H1 (cell line): ENCODE results near the gene TLE2. TPM values are rescaled to one million over a fixed set of nuclear protein-coding genes. Genes with fewer than 3 reads are reported as not detected.

Source experiments
- CTCF ChIA-PET: fragments of 300-600 bp; sonication (Branson Sonifier 250); formaldehyde crosslinking; loops from one replicate; lab custom pipeline; 2021; ENCODE audit not compliant: partially characterized antibody; lab: Charles Lee
- POLR2A ChIA-PET: fragments of 300-600 bp; sonication (Branson Sonifier 250); formaldehyde crosslinking; loops from one replicate; lab custom pipeline; 2021; ENCODE audit warnings: inconsistent platforms; ENCODE audit not compliant: partially characterized antibody; lab: Charles Lee
- DNase-seq, 2 experiments: peaks; one replicate each; pipeline versions ENCODE4 v3.0.0 to v3.0.0-alpha.2; 2010 to 2022; ENCODE audit warnings: low spot score in 2 of 2, low read depth in 1 of 2, mixed read lengths in 1 of 2
- FAIRE-seq: peaks from 2 replicates; lab custom pipeline; 2011; peaks lifted over from hg19 to GRCh38; lab: Jason Lieb, UNC
- H2AFZ ChIP-seq: 2 replicates; pipeline ENCODE4 v1.8.1; 2012; ENCODE audit warnings: low read length, inconsistent platforms
- H2AK5ac ChIP-seq: 2 replicates; pipeline ENCODE4 v1.6.1; 2013; ENCODE audit warnings: low read depth, low read length
- H2BK120ac ChIP-seq: replicated peaks from 2 replicates; pipeline ENCODE3; 2013; ENCODE audit warnings: low read depth, low read length, inconsistent platforms
- H2BK12ac ChIP-seq: 2 replicates; pipeline ENCODE4 v1.6.1; 2013; ENCODE audit warnings: low read depth, low read length
- H2BK15ac ChIP-seq: 2 replicates; pipeline ENCODE4 v1.6.1; 2013; ENCODE audit warnings: low read length
- H2BK20ac ChIP-seq: 2 replicates; pipeline ENCODE4 v1.6.1; 2013; ENCODE audit warnings: low read length
- H2BK5ac ChIP-seq: 2 replicates; pipeline ENCODE4 v1.6.1; 2013; ENCODE audit warnings: low read depth, low read length
- H3K14ac ChIP-seq: 2 replicates; pipeline ENCODE4 v1.6.1; 2013; ENCODE audit warnings: inconsistent platforms; ENCODE audit not compliant: insufficient read length
- H3K18ac ChIP-seq: 2 replicates; pipeline ENCODE4 v1.6.1; 2013; ENCODE audit warnings: low read length; ENCODE audit errors: extremely low read depth
- H3K23ac ChIP-seq: 2 replicates; pipeline ENCODE4 v1.6.1; 2013; ENCODE audit warnings: inconsistent platforms; ENCODE audit not compliant: insufficient read length
- H3K23me2 ChIP-seq: 2 replicates; pipeline ENCODE4 v1.6.1; 2013; ENCODE audit warnings: low read depth, low read length
- H3K27ac ChIP-seq: 2 replicates; pipeline ENCODE4 v1.6.1; 2011; ENCODE audit warnings: low read depth, low read length, inconsistent platforms
- H3K27me3 ChIP-seq, 4 experiments: replicated peaks in 1 of 4; 1 replicate in 1 of 4; 2 replicates in 3 of 4; pipeline versions ENCODE4 v1.6.1 to v1.8.1; 2011 to 2013; ENCODE audit warnings: low read length in 3 of 4, mild to moderate bottlenecking in 3 of 4, inconsistent platforms in 2 of 4, mixed read lengths in 2 of 4, moderate library complexity in 1 of 4; ENCODE audit not compliant: control insufficient read depth in 3 of 4, insufficient read depth in 3 of 4; ENCODE audit errors: extremely low read depth in 1 of 4
- H3K36me3 ChIP-seq, 4 experiments: 2 replicates each; pipeline versions ENCODE4 v1.6.1 to v1.8.1; 2011 to 2013; ENCODE audit warnings: mild to moderate bottlenecking in 4 of 4, low read length in 3 of 4, moderate library complexity in 2 of 4, control low read depth in 1 of 4, inconsistent platforms in 1 of 4; ENCODE audit not compliant: insufficient read depth in 4 of 4, control insufficient read depth in 2 of 4
- H3K4ac ChIP-seq: replicated peaks from 2 replicates; pipeline ENCODE3; 2013; ENCODE audit warnings: low read length, low read depth, mixed read lengths, inconsistent platforms; ENCODE audit not compliant: insufficient read length
- H3K4me1 ChIP-seq, 4 experiments: replicated peaks in 1 of 4; 1 replicate in 1 of 4; 2 replicates in 3 of 4; pipeline versions ENCODE4 v1.6.1 to v1.8.1; 2011 to 2013; ENCODE audit warnings: low read length in 3 of 4, inconsistent platforms in 2 of 4, mixed read lengths in 1 of 4; ENCODE audit not compliant: insufficient read depth in 4 of 4, control insufficient read depth in 3 of 4
- H3K4me2 ChIP-seq, 2 experiments: 2 replicates each; pipeline versions ENCODE4 v1.6.1 to v1.8.1; 2011 to 2013; ENCODE audit warnings: low read depth in 2 of 2, low read length in 2 of 2, control low read depth in 1 of 2, inconsistent platforms in 1 of 2, mild to moderate bottlenecking in 1 of 2; ENCODE audit not compliant: insufficient read depth in 1 of 2
- H3K4me3 ChIP-seq, 4 experiments: fragments of 200-600, 300-600 bp in 1 of 4; sonication (generic), shearing (Covaris generic), sonication (Bioruptor Twin) in 1 of 4; 2 replicates each; pipeline versions ENCODE4 v1.5.1 to v1.8.1; 2011 to 2016; ENCODE audit warnings: low read length in 4 of 4, low read depth in 3 of 4, control low read depth in 2 of 4, inconsistent platforms in 2 of 4, mild to moderate bottlenecking in 2 of 4, mixed read lengths in 1 of 4, moderate library complexity in 1 of 4; ENCODE audit not compliant: insufficient read depth in 2 of 4; ENCODE audit errors: extremely low read depth in 1 of 4
- H3K56ac ChIP-seq: replicated peaks from 2 replicates; pipeline ENCODE3; 2013; ENCODE audit warnings: low read depth, mild to moderate bottlenecking, mixed read lengths, low read length, inconsistent platforms; ENCODE audit not compliant: insufficient read length
- H3K79me1 ChIP-seq: 2 replicates; pipeline ENCODE4 v1.6.1; 2013; ENCODE audit warnings: low read depth, low read length, control low read depth
- H3K79me2 ChIP-seq, 2 experiments: 2 replicates each; pipeline versions ENCODE4 v1.6.1 to v1.8.1; 2012 to 2013; ENCODE audit warnings: low read length in 2 of 2, mild to moderate bottlenecking in 2 of 2, inconsistent platforms in 1 of 2; ENCODE audit not compliant: insufficient read depth in 2 of 2, control insufficient read depth in 1 of 2
- H3K9ac ChIP-seq, 4 experiments: replicated peaks in 1 of 4; 1 replicate in 1 of 4; 2 replicates in 3 of 4; pipeline versions ENCODE4 v1.6.1 to v1.8.1; 2011 to 2013; ENCODE audit warnings: low read depth in 3 of 4, low read length in 3 of 4, control low read depth in 2 of 4, mild to moderate bottlenecking in 2 of 4, moderate library complexity in 2 of 4, inconsistent platforms in 1 of 4; ENCODE audit errors: extremely low read depth in 1 of 4
- H3K9me3 ChIP-seq, 2 experiments: 2 replicates each; pipeline versions ENCODE4 v1.6.1 to v1.8.1; 2012 to 2013; ENCODE audit warnings: mild to moderate bottlenecking in 2 of 2, moderate library complexity in 2 of 2, control low read depth in 1 of 2, inconsistent platforms in 1 of 2, low read depth in 1 of 2, low read length in 1 of 2, mixed read lengths in 1 of 2; ENCODE audit not compliant: insufficient read depth in 2 of 2
- H4K20me1 ChIP-seq, 2 experiments: replicated peaks in 1 of 2; 2 replicates each; pipeline versions ENCODE3 to v1.8.1; 2011 to 2013; ENCODE audit warnings: inconsistent platforms in 2 of 2, low read length in 2 of 2, mild to moderate bottlenecking in 1 of 2; ENCODE audit not compliant: insufficient read depth in 2 of 2, control insufficient read depth in 1 of 2
- H4K5ac ChIP-seq: 2 replicates; pipeline ENCODE4 v1.6.1; 2013; ENCODE audit warnings: low read length, low read depth, mixed read lengths, inconsistent platforms; ENCODE audit not compliant: insufficient read length
- H4K8ac ChIP-seq: 2 replicates; pipeline ENCODE4 v1.8.0; 2013; ENCODE audit warnings: mild to moderate bottlenecking, moderate library complexity, low read length, inconsistent platforms; ENCODE audit not compliant: insufficient read depth; ENCODE audit errors: extremely low read depth
- H4K91ac ChIP-seq: replicated peaks from 2 replicates; pipeline ENCODE3; 2013; ENCODE audit warnings: low read length, mixed read lengths, inconsistent platforms; ENCODE audit not compliant: insufficient read length
- KDM4A ChIP-seq: IDR thresholded peaks from one replicate; pipeline ENCODE4 v1.7.1; 2012; ENCODE audit warnings: low read depth, mild to moderate bottlenecking, moderate library complexity, low read length, inconsistent platforms; ENCODE audit not compliant: severe bottlenecking
- WGBS, 2 experiments: shearing (Covaris generic) in 1 of 2; methylation state at CpG; one replicate each; pipeline versions ENCODE4 v1.1.6 to v1.1.7; 2013 to 2015; ENCODE audit warnings: low lambda C conversion rate in 2 of 2, mixed read lengths in 2 of 2, inconsistent platforms in 1 of 2, low coverage in 1 of 2, missing lambda C conversion rate in 1 of 2; ENCODE audit not compliant: insufficient replicate concordance in 2 of 2, insufficient coverage in 1 of 2, insufficient read length in 1 of 2; ENCODE audit errors: extremely low coverage in 1 of 2, missing lambda C conversion rate in 1 of 2; 5-methylcytosine and 5-hydroxymethylcytosine counted together
- polyA plus RNA-seq, 7 experiments: library from polyadenylated mRNA; depleted of rRNA in 3 of 7; stranded (reverse) in 5 of 7; unstranded in 2 of 7; fragments of >200 nt in 5 of 7; fragments of 200-250 nt in 2 of 7; gene quantifications; 1 replicate in 5 of 7; 2 replicates in 1 of 7; 4 replicates in 1 of 7; pipeline versions ENCODE4 v1.2.1 to v1.2.3, GENCODE V29; 2011 to 2013; ENCODE audit warnings: missing spikeins in 2 of 7, mixed read lengths in 2 of 7
- total RNA-seq: library from RNA; stranded (reverse); fragmentation: NEBNext Ultra II Directional; extraction: Animal tissue kit (Norgen Biotek cat#: 25700); gene quantifications from 2 replicates; pipeline ENCODE4 v1.2.1, GENCODE V29; 2021
- TF ChIP-seq, protein P1 (sequence below), 3 experiments: IDR thresholded peaks; 1 replicate in 2 of 3; 2 replicates in 1 of 3; pipeline versions ENCODE4 v1.5.1 to v1.6.1; 2011; ENCODE audit warnings: low read length in 3 of 3, mild to moderate bottlenecking in 3 of 3, inconsistent platforms in 2 of 3, low read depth in 1 of 3, moderate library complexity in 1 of 3; ENCODE audit not compliant: insufficient read depth in 1 of 3; ENCODE audit errors: control extremely low read depth in 1 of 3

The TLE2 gene
- total and polyA plus RNA-seq, 2 of the 8 experiments (the other 6 are each of a cell fraction or from before 2014, with no cell fraction given): 8.0 to 11.5 TPM

DNA sequence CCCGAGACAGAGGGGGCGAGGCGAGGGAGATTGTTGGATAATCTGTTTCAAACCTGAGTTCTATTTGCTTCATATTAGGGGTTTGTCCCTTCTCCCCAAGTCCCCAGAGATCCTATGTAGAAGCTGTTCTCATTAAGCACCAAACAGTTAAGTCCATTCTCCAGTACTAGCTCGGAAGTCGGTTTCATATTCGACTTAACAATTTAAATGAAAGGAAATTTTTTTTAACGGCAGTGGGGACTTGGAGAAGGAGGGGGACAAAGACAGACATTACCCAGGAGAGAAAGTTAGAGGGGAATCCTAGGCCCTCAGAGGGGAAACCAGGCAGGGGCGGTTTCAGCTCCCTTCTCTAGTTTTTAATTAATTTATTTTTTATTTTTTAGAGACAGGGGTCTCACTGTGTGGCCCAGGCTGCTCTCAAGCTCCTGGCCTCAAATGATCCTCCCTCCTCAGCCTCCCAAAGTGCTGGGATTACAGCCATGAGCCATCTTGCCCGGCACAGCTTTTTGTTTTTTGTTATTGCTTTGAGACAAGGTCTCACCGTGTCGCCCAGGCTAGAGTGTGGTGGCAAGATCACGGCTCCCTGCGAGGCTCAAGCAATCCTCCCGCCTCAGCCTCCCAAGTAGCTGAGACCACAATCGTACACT lies 13.7 kb upstream of the TLE2 start:
- POLR2A ChIA-PET: interaction anchor here (0.6 to 1.6 kb wide), 8 partner anchors 9 to 69 kb away, joined by 3 to 7 read pairs (median 4); no protein-coding TSS in a partner anchor

More for the DNA sequence above, 13.7 kb upstream of the TLE2 start:
- CTCF ChIA-PET: interaction anchor here (0.6 to 1.1 kb wide), 7 partner anchors 9 to 394 kb away, joined by 3 to 7 read pairs (median 4); no protein-coding TSS in a partner anchor
- H3K23ac ChIP-seq: no peak overlapping the region
- H3K4me2 ChIP-seq: peak overlapping the region; percentile 60 to 62
- peak overlapping the region in 2 of 4 experiments; percentile 25 to 55; a peak in 3 of 8 replicates for H3K4me3 ChIP-seq
- no peaks in the 10 kb centered on the region for H3K79me2 ChIP-seq
- peak overlapping the region; percentile 3; the same call in 1 of the 2 replicates for H2BK5ac ChIP-seq
- H3K27me3 ChIP-seq: peaks cover 0 to 2% (median 0%) of the 10 kb centered on the region in 4 experiments; a peak in 3 of 7 replicates
- H2BK120ac ChIP-seq: no peak overlapping the region
- H3K79me1 ChIP-seq: no peaks in the 10 kb centered on the region
- no peak overlapping the region for H3K14ac ChIP-seq
- peak overlapping the region; percentile 40; the same call in 1 of the 2 replicates for H2AFZ ChIP-seq
- H3K27ac ChIP-seq: no peak overlapping the region
- 67% methylated on average over 12 of the region's 15 CpGs; no CpG with 5 or more reads in 1 of the 2 experiments for WGBS, 2 experiments
- no peak overlapping the region for H2BK20ac ChIP-seq
- FAIRE-seq (no peak), DNase-seq (no peak)
- H3K9me3 ChIP-seq: no peaks in the 10 kb centered on the region
- no peak overlapping the region; the same call in 1 of the 2 replicates for H2AK5ac ChIP-seq
- H2BK12ac ChIP-seq: 0 out of 2 replicates have a peak overlapping the region, but pooled peaks have one; percentile 9
- no peak overlapping the region for H3K56ac ChIP-seq
- H3K9ac ChIP-seq: 0 out of 7 replicates have a peak overlapping the region, but pooled peaks of 1 of the 4 experiments have one; percentile 15
- peaks cover 7 to 18% (median 10%) of the 10 kb centered on the region in 4 experiments for H3K4me1 ChIP-seq
- TF ChIP-seq, protein P1, sequence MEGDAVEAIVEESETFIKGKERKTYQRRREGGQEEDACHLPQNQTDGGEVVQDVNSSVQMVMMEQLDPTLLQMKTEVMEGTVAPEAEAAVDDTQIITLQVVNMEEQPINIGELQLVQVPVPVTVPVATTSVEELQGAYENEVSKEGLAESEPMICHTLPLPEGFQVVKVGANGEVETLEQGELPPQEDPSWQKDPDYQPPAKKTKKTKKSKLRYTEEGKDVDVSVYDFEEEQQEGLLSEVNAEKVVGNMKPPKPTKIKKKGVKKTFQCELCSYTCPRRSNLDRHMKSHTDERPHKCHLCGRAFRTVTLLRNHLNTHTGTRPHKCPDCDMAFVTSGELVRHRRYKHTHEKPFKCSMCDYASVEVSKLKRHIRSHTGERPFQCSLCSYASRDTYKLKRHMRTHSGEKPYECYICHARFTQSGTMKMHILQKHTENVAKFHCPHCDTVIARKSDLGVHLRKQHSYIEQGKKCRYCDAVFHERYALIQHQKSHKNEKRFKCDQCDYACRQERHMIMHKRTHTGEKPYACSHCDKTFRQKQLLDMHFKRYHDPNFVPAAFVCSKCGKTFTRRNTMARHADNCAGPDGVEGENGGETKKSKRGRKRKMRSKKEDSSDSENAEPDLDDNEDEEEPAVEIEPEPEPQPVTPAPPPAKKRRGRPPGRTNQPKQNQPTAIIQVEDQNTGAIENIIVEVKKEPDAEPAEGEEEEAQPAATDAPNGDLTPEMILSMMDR (IDR thresholded peaks at IDR 0.05; ENCODE audit: control extremely low read depth in 1 of 3, insufficient read depth in 1 of 3, low read depth in 1 of 3, low read length in 3 of 3): no peak
- TF ChIP-seq KDM4A: peak; percentile 7
- no peak overlapping the region for H2BK15ac ChIP-seq
- H4K5ac ChIP-seq: no peak overlapping the region
- H4K8ac ChIP-seq: no peak overlapping the region
- H3K4ac ChIP-seq: no peak overlapping the region
- H3K36me3 ChIP-seq: no peaks in the 10 kb centered on the region
- H4K91ac ChIP-seq: no peak overlapping the region
- H4K20me1 ChIP-seq: no peaks in the 10 kb centered on the region
- H3K18ac ChIP-seq: peak overlapping the region; percentile 75; the same call in 1 of the 2 replicates
- H3K23me2 ChIP-seq: peaks cover 11% of the 10 kb centered on the region; the same call in 1 of the 2 replicates
